GM12864 (cell line): ENCODE results near the gene EXOSC10.

Experiments used
- DNase-seq: peaks from one replicate; pipeline ENCODE4 v3.0.0-alpha.2; 2011; ENCODE audit warnings: low read depth
- H3K4me3 ChIP-seq: 2 replicates; pipeline ENCODE4 v1.5.1; 2011; ENCODE audit warnings: mild to moderate bottlenecking, low read depth, low read length, control low read depth
- CTCF ChIP-seq: IDR thresholded peaks from 2 replicates; pipeline ENCODE4 v1.5.1; 2011; ENCODE audit warnings: low read depth, mild to moderate bottlenecking, moderate library complexity, low read length, control low read depth, inconsistent platforms; ENCODE audit errors: missing control alignments

EXOSC10 gene

DNA sequence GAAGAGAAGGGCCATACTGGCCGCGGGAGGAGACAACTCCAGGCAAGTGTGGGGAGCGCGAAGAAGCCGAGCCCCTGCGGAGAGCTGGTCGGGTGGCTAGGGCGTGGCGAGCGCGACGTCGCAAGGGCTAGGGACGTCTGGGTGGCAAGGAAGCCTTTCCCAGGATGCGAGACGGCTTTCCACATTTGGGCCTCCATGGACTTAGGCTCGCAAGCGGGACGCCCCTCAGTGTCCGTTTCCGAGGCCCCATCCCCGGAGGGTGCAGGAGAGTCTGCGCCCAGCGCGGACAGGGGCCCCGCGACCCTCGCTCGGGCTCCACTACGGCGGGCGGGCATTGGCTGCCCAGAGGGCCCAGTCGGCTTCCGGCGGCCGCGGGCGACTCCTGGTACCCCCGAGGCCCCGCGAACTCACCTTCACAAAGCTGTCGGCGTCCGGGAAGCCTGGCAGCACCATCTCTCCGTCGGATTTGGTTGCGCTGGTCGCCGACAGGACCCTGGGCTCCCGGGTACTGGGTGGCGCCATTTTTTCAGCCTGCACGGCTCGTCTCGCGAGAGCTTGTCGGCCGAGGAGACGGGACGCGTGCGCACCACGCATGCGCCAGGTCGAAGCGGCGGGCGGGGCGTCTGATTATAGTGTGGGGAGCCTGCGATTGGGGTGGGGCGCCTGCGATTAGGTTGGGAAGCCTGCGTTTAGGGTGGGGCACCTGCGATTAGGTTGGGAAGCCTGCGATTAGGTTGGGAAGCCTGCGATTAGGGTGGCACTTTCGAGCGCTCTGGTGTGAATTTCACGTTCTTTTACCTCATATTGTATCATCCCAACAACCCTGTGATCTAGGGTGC lies at the start of gene EXOSC10:
TSS of gene EXOSC10 (minus strand) at position 560 of the 839 bp plus-strand sequence. CDS start at position 522, 38 bp downstream.
- DNase-seq: peak; percentile 57
- H3K4me3 ChIP-seq: peak within 1 kb of the TSS; percentile 100
- no peak for TF ChIP-seq CTCF

- no peak for DNase-seq
- no peak overlapping the region for H3K4me3 ChIP-seq
- no peak for TF ChIP-seq CTCF
Observed at GRCh38 chr1:11147197-11147770, 47.6 kb upstream of the EXOSC10 start.

GRCh38 chr1:11145741-11146140 lies 46.1 kb upstream of the EXOSC10 start:
- TF ChIP-seq CTCF: no peak
- no peak for DNase-seq
- H3K4me3 ChIP-seq: no peak overlapping the region

GRCh38 chr1:11144570-11145256 lies 45.0 kb upstream of the EXOSC10 start:
- no peak for TF ChIP-seq CTCF
- no peak for DNase-seq
- no peak overlapping the region for H3K4me3 ChIP-seq

GRCh38 chr1:11143907-11144306 lies 44.2 kb upstream of the EXOSC10 start:
- TF ChIP-seq CTCF: no peak
- H3K4me3 ChIP-seq: no peak overlapping the region
- DNase-seq: no peak

DNA sequence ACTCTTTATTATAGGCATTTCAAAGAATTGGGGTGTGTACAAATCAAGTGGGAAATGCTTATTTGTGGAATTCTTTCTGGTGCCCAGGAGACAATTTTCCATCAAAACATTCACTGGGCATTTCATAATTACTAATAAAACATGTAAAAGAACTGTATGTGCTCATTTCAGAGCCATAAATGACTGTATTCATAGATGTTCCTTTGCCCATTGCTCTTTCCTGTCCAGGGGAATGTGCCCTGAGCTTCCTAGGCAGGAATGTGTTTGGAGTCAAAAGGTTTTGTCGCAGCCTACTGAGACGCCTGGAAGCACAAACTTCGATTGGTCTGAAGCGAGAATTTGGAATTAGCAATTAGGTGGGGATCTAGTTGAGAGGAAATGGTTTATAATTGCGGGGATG lies 43.7 kb upstream of the EXOSC10 start:
- no peak for DNase-seq
- no peak overlapping the region for H3K4me3 ChIP-seq
- no peak for TF ChIP-seq CTCF
